Breast epithelium (tissue), 3 donors: ENCODE measurements around the gene TOP2B.

ENCODE experiments used
- CTCF ChIP-seq, 3 donors: fragments of 450-650 bp; IDR thresholded peaks; one replicate each; pipeline ENCODE4 v1.5.1; 2016 to 2017; ENCODE audit warnings: antibody characterized with exemption in 3 of 3, mild to moderate bottlenecking in 3 of 3, moderate library complexity in 3 of 3
- POLR2A ChIP-seq: fragments of 450-650 bp; IDR thresholded peaks from one replicate; pipeline ENCODE4 v1.6.1; 2016; ENCODE audit warnings: antibody characterized with exemption, mild to moderate bottlenecking, moderate library complexity

- TF ChIP-seq POLR2A (no peak), CTCF (IDR thresholded peaks at IDR 0.05) (no peak)
These were observed 22.1 kb upstream of the TOP2B start for GRCh38 chr3:25686766-25687165.
